ENCODE data around the gene SIPA1L3.

The SIPA1L3 gene

DNA sequence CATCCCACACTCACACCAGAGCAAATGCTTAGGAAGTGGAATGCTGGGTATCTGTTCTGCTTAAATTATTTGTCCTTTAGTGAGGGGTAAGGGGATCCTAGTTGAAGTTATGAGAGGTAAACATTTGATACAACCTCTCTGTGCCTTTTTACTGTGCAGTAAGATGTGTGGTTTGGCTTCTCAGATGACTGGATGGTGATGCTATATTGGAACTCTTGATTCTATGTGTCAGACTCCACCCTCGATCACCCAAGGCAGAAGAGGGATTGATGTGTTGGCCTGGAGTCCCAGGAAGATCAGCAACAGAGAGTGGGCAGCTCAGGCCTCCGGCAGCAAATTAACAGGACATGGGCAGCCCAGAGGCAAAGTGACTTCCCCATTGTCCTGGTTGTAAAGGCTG, 66.7 kb downstream of the SIPA1L3 start:
- Histone ChIP-seq H3K4me2 (ENCODE audit: insufficient read depth, low read length, poor library complexity, severe bottlenecking) (no peak overlapping the region), H3K36me3 (replicated peaks in 1 of 2; ENCODE audit: control insufficient read depth in 2 of 2, insufficient read depth in 2 of 2, low read length in 2 of 2) (peaks cover 0 to 7% of the 10 kb centered on the region in 2 donors)

DNA sequence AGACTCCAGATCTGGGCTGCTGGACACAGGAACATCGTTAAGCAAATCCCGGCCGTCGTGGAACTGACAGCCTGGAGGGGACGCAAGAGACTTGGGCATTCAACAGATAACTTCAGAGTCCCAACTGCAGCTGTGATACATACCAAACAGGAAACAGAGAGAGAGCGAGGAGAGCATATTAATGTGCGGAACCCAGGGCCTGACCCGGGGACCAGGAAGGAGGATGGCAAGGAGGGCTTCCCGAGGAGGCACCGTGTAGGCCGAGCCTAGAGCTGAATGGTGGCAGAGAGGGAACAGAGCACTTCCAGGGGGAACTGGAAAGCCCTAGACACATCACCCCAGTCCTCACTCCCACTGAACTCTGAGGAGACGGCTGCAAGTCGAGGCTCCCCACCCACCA, 68.1 kb downstream of the SIPA1L3 start:
- Histone ChIP-seq H2AFZ (ENCODE audit: low read length) (no peak overlapping the region), H4K91ac (ENCODE audit: low read depth, low read length, poor library complexity) (no peak overlapping the region), H3K18ac (ENCODE audit: low read length) (no peak overlapping the region), H3K4me1 (ENCODE audit: control insufficient read depth in 2 of 2, insufficient read depth in 1 of 2, low read depth in 1 of 2, low read length in 2 of 2) (peaks cover 11 to 13% of the 10 kb centered on the region in 2 donors), H3K23ac (ENCODE audit: low read depth, low read length, poor library complexity) (no peak overlapping the region), H3K4ac (ENCODE audit: low read length) (no peak overlapping the region), H3K4me2 (ENCODE audit: insufficient read depth, low read length, poor library complexity, severe bottlenecking) (no peak overlapping the region), H2BK120ac (ENCODE audit: low read depth, low read length) (no peak overlapping the region), H2BK5ac (ENCODE audit: low read length) (no peak overlapping the region), H3K4me3 (ENCODE audit: low read length in 2 of 2) (no peak overlapping the region), H3K14ac (ENCODE audit: low read length) (no peak overlapping the region), H2BK12ac (ENCODE audit: low read length) (no peak overlapping the region), H4K8ac (ENCODE audit: low read depth, low read length) (no peak overlapping the region), H3K27me3 (ENCODE audit: control insufficient read depth in 3 of 3, insufficient read depth in 3 of 3, low read depth in 1 of 3, low read length in 3 of 3) (no peaks in the 10 kb centered on the region), H3K79me1 (ENCODE audit: low read depth, low read length) (no peaks in the 10 kb centered on the region), H3K9ac (ENCODE audit: low read depth, low read length, poor library complexity) (no peak overlapping the region), H3K9me3 (replicated peaks in 1 of 2; ENCODE audit: control insufficient read depth in 2 of 2, insufficient read depth in 1 of 2, low read depth in 1 of 2, low read length in 2 of 2) (peaks cover 5 to 17% of the 10 kb centered on the region in 2 donors), H2AK5ac (ENCODE audit: low read depth, low read length) (no peak overlapping the region), H2BK15ac (ENCODE audit: low read length) (no peak overlapping the region), H3K27ac (replicated peaks; ENCODE audit: low read length) (no peak overlapping the region), H3K36me3 (replicated peaks in 1 of 2; ENCODE audit: control insufficient read depth in 2 of 2, insufficient read depth in 2 of 2, low read length in 2 of 2) (peaks cover 0 to 7% of the 10 kb centered on the region in 2 donors)
- no CpG with 5 or more reads among the region's 13 CpGs for WGBS, 2 donors (ENCODE audit: extremely low coverage in 2 of 2, insufficient read length in 2 of 2, insufficient replicate concordance in 1 of 2)
- DNase-seq (ENCODE audit: low spot score), result no peak

More for the DNA sequence above, 66.7 kb downstream of the SIPA1L3 start:
- no peak overlapping the region for H3K18ac ChIP-seq (ENCODE audit: low read length)
- H2AFZ ChIP-seq (ENCODE audit: low read length), result no peak overlapping the region
- peaks cover 5 to 25% of the 10 kb centered on the region in 2 donors for H3K9me3 ChIP-seq (replicated peaks in 1 of 2; ENCODE audit: control insufficient read depth in 2 of 2, insufficient read depth in 1 of 2, low read depth in 1 of 2, low read length in 2 of 2)
- no peaks in the 10 kb centered on the region for H3K27me3 ChIP-seq (ENCODE audit: control insufficient read depth in 3 of 3, insufficient read depth in 3 of 3, low read depth in 1 of 3, low read length in 3 of 3)
- no CpG with 5 or more reads among the region's 2 CpGs for WGBS, 2 donors (ENCODE audit: extremely low coverage in 2 of 2, insufficient read length in 2 of 2, insufficient replicate concordance in 1 of 2)
- H3K4me1 ChIP-seq (ENCODE audit: control insufficient read depth in 2 of 2, insufficient read depth in 1 of 2, low read depth in 1 of 2, low read length in 2 of 2), result peaks cover 6 to 9% of the 10 kb centered on the region in 2 donors
- no peak overlapping the region for H2BK12ac ChIP-seq (ENCODE audit: low read length)
- no peak overlapping the region for H3K4me3 ChIP-seq (ENCODE audit: low read length in 2 of 2)
- no peak overlapping the region for H4K91ac ChIP-seq (ENCODE audit: low read depth, low read length, poor library complexity)
- no peak overlapping the region for H2BK15ac ChIP-seq (ENCODE audit: low read length)
- H3K14ac ChIP-seq (ENCODE audit: low read length), result no peak overlapping the region
- no peak overlapping the region for H3K27ac ChIP-seq (replicated peaks; ENCODE audit: low read length)
- no peak overlapping the region for H3K4ac ChIP-seq (ENCODE audit: low read length)
- DNase-seq (ENCODE audit: low spot score), result no peak
- H2BK120ac ChIP-seq (ENCODE audit: low read depth, low read length), result no peak overlapping the region
- no peak overlapping the region for H2AK5ac ChIP-seq (ENCODE audit: low read depth, low read length)
- no peak overlapping the region for H3K23ac ChIP-seq (ENCODE audit: low read depth, low read length, poor library complexity)
- H2BK5ac ChIP-seq (ENCODE audit: low read length), result no peak overlapping the region
- H3K9ac ChIP-seq (ENCODE audit: low read depth, low read length, poor library complexity), result no peak overlapping the region
- no peaks in the 10 kb centered on the region for H3K79me1 ChIP-seq (ENCODE audit: low read depth, low read length)
- H4K8ac ChIP-seq (ENCODE audit: low read depth, low read length), result no peak overlapping the region

DNA sequence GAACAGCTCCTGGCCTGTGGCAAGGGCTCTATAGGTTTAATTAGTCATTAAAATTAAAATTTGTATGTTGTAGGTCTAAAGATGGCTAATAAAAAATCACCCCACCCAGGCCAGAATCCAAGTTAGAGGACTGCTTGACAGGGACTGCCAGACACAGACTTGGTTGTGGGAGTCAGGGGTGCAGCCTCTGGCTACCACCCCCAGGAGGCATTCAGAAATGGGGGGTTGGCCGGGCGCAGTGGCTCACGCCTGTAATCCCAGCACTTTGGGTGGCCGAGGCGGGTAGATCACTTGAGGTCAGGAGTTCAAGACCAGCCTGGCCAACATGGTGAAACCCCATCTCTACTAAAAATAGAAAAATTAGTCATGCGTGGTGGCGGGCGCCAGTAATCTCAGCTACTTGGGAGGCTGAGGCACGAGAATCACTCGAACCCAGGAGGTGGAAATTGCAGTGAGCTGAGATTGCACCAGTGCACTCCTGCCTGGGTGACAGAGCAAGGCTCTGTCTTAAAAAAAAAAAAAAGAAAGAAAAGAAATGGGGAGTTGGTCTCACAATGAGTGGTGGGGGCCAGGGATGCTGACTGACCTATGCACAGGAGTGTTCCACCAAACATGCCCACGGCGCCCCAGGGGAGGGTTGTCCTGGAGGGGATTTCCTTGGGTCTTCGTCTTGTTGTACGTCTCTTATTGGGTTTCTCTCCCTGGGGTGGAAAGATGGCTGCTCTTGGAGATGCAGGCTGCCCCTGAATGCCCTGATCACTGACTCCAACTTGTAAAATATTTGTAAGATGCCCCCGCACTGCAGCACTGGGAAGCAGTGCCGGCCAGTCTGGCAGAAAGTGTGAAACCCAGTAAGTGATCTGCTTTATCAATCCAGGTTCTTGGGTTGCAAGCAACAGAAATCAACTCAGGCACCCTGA, 68.8 kb downstream of the SIPA1L3 start:
- H3K9ac ChIP-seq (ENCODE audit: low read depth, low read length, poor library complexity), result no peak overlapping the region
- no peaks in the 10 kb centered on the region for H3K27me3 ChIP-seq (ENCODE audit: control insufficient read depth in 3 of 3, insufficient read depth in 3 of 3, low read depth in 1 of 3, low read length in 3 of 3)
- H2BK5ac ChIP-seq (ENCODE audit: low read length), result no peak overlapping the region
- no peak overlapping the region for H4K8ac ChIP-seq (ENCODE audit: low read depth, low read length)
- no peak overlapping the region for H3K4me2 ChIP-seq (ENCODE audit: insufficient read depth, low read length, poor library complexity, severe bottlenecking)
- DNase-seq (ENCODE audit: low spot score), result no peak
- no peak overlapping the region for H2AK5ac ChIP-seq (ENCODE audit: low read depth, low read length)
- H2BK120ac ChIP-seq (ENCODE audit: low read depth, low read length), result no peak overlapping the region
- H3K79me1 ChIP-seq (ENCODE audit: low read depth, low read length), result no peaks in the 10 kb centered on the region
- H4K91ac ChIP-seq (ENCODE audit: low read depth, low read length, poor library complexity), result no peak overlapping the region
- no peak overlapping the region for H3K23ac ChIP-seq (ENCODE audit: low read depth, low read length, poor library complexity)
- H2BK12ac ChIP-seq (ENCODE audit: low read length), result no peak overlapping the region
- no peak overlapping the region for H3K27ac ChIP-seq (replicated peaks; ENCODE audit: low read length)
- H3K14ac ChIP-seq (ENCODE audit: low read length), result no peak overlapping the region
- H3K18ac ChIP-seq (ENCODE audit: low read length), result no peak overlapping the region
- no CpG with 5 or more reads among the region's 16 CpGs for WGBS, 2 donors (ENCODE audit: extremely low coverage in 2 of 2, insufficient read length in 2 of 2, insufficient replicate concordance in 1 of 2)
- peaks cover 0 to 9% of the 10 kb centered on the region in 2 donors for H3K9me3 ChIP-seq (replicated peaks in 1 of 2; ENCODE audit: control insufficient read depth in 2 of 2, insufficient read depth in 1 of 2, low read depth in 1 of 2, low read length in 2 of 2)
- no peak overlapping the region for H3K4ac ChIP-seq (ENCODE audit: low read length)
- H3K4me3 ChIP-seq (ENCODE audit: low read length in 2 of 2), result no peak overlapping the region
- H3K36me3 ChIP-seq (replicated peaks in 1 of 2; ENCODE audit: control insufficient read depth in 2 of 2, insufficient read depth in 2 of 2, low read length in 2 of 2), result peaks cover 0 to 7% of the 10 kb centered on the region in 2 donors
- peaks cover 11 to 13% of the 10 kb centered on the region in 2 donors for H3K4me1 ChIP-seq (ENCODE audit: control insufficient read depth in 2 of 2, insufficient read depth in 1 of 2, low read depth in 1 of 2, low read length in 2 of 2)
- H2BK15ac ChIP-seq (ENCODE audit: low read length), result no peak overlapping the region
- H2AFZ ChIP-seq (ENCODE audit: low read length), result no peak overlapping the region

DNA sequence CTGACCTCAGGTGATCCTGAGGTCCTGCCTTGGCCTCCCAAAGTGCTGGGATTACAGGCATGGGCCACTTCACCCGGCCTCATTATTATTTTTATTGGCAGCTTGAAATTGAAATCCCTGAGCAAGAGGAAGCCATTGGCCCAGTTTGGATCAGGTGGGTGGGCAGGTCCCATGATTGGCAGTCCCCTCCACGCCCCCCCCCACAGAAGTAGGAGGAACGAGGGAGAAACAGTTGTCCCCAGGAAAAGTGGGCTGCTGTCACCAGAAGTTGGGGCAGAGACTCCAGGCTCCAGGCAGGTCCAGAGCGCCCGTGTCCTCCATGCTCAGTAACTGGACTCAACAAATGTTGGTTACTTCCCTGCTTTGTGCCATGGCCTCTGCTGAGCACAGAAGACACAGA, 70.4 kb downstream of the SIPA1L3 start:
- H4K8ac ChIP-seq (ENCODE audit: low read depth, low read length), result no peak overlapping the region
- no peak overlapping the region for H4K91ac ChIP-seq (ENCODE audit: low read depth, low read length, poor library complexity)
- peak overlapping the region; percentile 31 for H3K27ac ChIP-seq (replicated peaks; ENCODE audit: low read length)
- no peak overlapping the region for H2AFZ ChIP-seq (ENCODE audit: low read length)
- no peak overlapping the region for H3K4me2 ChIP-seq (ENCODE audit: insufficient read depth, low read length, poor library complexity, severe bottlenecking)
- H3K9me3 ChIP-seq (replicated peaks in 1 of 2; ENCODE audit: control insufficient read depth in 2 of 2, insufficient read depth in 1 of 2, low read depth in 1 of 2, low read length in 2 of 2), result peaks cover 0 to 6% of the 10 kb centered on the region in 2 donors
- H3K36me3 ChIP-seq (replicated peaks in 1 of 2; ENCODE audit: control insufficient read depth in 2 of 2, insufficient read depth in 2 of 2, low read length in 2 of 2), result peaks cover 0 to 7% of the 10 kb centered on the region in 2 donors
- H3K14ac ChIP-seq (ENCODE audit: low read length), result no peak overlapping the region
- H2BK5ac ChIP-seq (ENCODE audit: low read length), result no peak overlapping the region
- no peak overlapping the region for H2BK120ac ChIP-seq (ENCODE audit: low read depth, low read length)
- peak overlapping the region; percentile 46 for H3K18ac ChIP-seq (ENCODE audit: low read length)
- H3K23ac ChIP-seq (ENCODE audit: low read depth, low read length, poor library complexity), result no peak overlapping the region
- H3K4me3 ChIP-seq (ENCODE audit: low read length in 2 of 2), result no peak overlapping the region
- no CpG with 5 or more reads among the region's 5 CpGs for WGBS, 2 donors (ENCODE audit: extremely low coverage in 2 of 2, insufficient read length in 2 of 2, insufficient replicate concordance in 1 of 2)
- no peak for DNase-seq (ENCODE audit: low spot score)
- H3K4me1 ChIP-seq (ENCODE audit: control insufficient read depth in 2 of 2, insufficient read depth in 1 of 2, low read depth in 1 of 2, low read length in 2 of 2), result peaks cover 11 to 13% of the 10 kb centered on the region in 2 donors
- no peak overlapping the region for H3K4ac ChIP-seq (ENCODE audit: low read length)
- no peaks in the 10 kb centered on the region for H3K79me1 ChIP-seq (ENCODE audit: low read depth, low read length)
- H2BK15ac ChIP-seq (ENCODE audit: low read length), result no peak overlapping the region
- no peak overlapping the region for H2AK5ac ChIP-seq (ENCODE audit: low read depth, low read length)
- no peaks in the 10 kb centered on the region for H3K27me3 ChIP-seq (ENCODE audit: control insufficient read depth in 3 of 3, insufficient read depth in 3 of 3, low read depth in 1 of 3, low read length in 3 of 3)
- H2BK12ac ChIP-seq (ENCODE audit: low read length), result no peak overlapping the region
- no peak overlapping the region for H3K9ac ChIP-seq (ENCODE audit: low read depth, low read length, poor library complexity)

All from neuronal stem cell (in vitro differentiated cells).